GM12865 (cell line): Measurements from ENCODE around the gene CCDC73.
"Not testable (repeated sequence)": the region's sequence is repeated elsewhere in the genome, so short reads cannot be mapped to it uniquely, and the experiment has no call there.

Source experiments
- DNase-seq: peaks from one replicate; pipeline ENCODE4 v3.0.0; 2010; ENCODE audit warnings: low read depth
- H3K4me3 ChIP-seq: 2 replicates; pipeline ENCODE4 v1.5.1; 2011; ENCODE audit warnings: mild to moderate bottlenecking, low read depth, low read length, control low read depth
- TF ChIP-seq, protein P1 (sequence below): IDR thresholded peaks from 2 replicates; pipeline ENCODE4 v1.5.1; 2011; ENCODE audit warnings: low read length, control low read depth, low read depth, inconsistent platforms; ENCODE audit not compliant: insufficient read depth; ENCODE audit errors: missing control alignments

The CCDC73 gene

DNA sequence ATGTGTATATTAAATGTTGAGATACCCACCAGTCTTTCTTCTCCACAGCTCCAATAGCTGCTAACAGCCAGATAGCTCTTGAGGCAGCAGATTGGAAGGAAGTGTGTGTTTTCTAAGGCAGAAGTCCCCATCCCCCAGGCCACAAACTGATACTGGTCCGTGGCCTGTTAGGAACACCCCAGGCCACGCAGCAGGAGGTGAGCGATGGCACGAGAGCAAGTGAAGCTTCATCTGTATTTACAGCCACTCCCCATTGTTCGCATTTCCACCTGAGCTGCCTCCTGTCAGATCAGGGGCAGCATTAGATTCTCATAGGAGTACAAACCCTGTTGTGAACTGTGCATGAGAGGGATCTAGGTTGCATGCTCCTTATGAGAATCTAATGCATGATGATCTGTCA lies 12.7 kb downstream of the CCDC73 start:
- H3K4me3 ChIP-seq = no peak overlapping the region
- DNase-seq = no peak
- TF ChIP-seq, protein P1, sequence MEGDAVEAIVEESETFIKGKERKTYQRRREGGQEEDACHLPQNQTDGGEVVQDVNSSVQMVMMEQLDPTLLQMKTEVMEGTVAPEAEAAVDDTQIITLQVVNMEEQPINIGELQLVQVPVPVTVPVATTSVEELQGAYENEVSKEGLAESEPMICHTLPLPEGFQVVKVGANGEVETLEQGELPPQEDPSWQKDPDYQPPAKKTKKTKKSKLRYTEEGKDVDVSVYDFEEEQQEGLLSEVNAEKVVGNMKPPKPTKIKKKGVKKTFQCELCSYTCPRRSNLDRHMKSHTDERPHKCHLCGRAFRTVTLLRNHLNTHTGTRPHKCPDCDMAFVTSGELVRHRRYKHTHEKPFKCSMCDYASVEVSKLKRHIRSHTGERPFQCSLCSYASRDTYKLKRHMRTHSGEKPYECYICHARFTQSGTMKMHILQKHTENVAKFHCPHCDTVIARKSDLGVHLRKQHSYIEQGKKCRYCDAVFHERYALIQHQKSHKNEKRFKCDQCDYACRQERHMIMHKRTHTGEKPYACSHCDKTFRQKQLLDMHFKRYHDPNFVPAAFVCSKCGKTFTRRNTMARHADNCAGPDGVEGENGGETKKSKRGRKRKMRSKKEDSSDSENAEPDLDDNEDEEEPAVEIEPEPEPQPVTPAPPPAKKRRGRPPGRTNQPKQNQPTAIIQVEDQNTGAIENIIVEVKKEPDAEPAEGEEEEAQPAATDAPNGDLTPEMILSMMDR = no peak

- not testable (repeated sequence) for H3K4me3 ChIP-seq, DNase-seq
Observed at GRCh38 chr11:32780839-32781238, 13.6 kb downstream of the CCDC73 start.

- no peak for DNase-seq
- no peak overlapping the region for H3K4me3 ChIP-seq
- TF ChIP-seq, protein P1 = no peak
Observed at GRCh38 chr11:32779136-32779535, 15.3 kb downstream of the CCDC73 start.

GRCh38 chr11:32775908-32776307 lies 18.6 kb downstream of the CCDC73 start:
- peak; percentile 22 for DNase-seq
- TF ChIP-seq, protein P1 = no peak
- peak overlapping the region; percentile 35; the same call in 1 of the 2 replicates for H3K4me3 ChIP-seq

- no peak overlapping the region for H3K4me3 ChIP-seq
- TF ChIP-seq, protein P1 = no peak
- DNase-seq = no peak
Observed at GRCh38 chr11:32774081-32774480, 20.4 kb downstream of the CCDC73 start.

GRCh38 chr11:32772731-32773130 lies 21.7 kb downstream of the CCDC73 start:
- no peak for DNase-seq
- H3K4me3 ChIP-seq = no peak overlapping the region
- TF ChIP-seq, protein P1 = no peak

- DNase-seq, H3K4me3 ChIP-seq: not testable (repeated sequence)
Observed at GRCh38 chr11:32761774-32762173, 32.7 kb downstream of the CCDC73 start.

- no peak overlapping the region for H3K4me3 ChIP-seq
- TF ChIP-seq, protein P1 = no peak
- DNase-seq = no peak
Observed at GRCh38 chr11:32758291-32758690, 36.2 kb downstream of the CCDC73 start.

GRCh38 chr11:32753181-32753580 lies 41.3 kb downstream of the CCDC73 start:
- H3K4me3 ChIP-seq, DNase-seq: not testable (repeated sequence)
